GM18951 (cell line): Measurements from ENCODE around the gene ARHGDIA.

ENCODE experiments used
- POLR2A ChIP-seq: IDR thresholded peaks from 4 replicates; pipeline ENCODE4 v1.6.1; 2011; ENCODE audit warnings: mild to moderate bottlenecking; ENCODE audit not compliant: insufficient read length, insufficient read depth; ENCODE audit errors: extremely low read depth
- in situ Hi-C: fragments of 300-500 bp; cut with MboI; formaldehyde crosslinking; loops from one replicate; pipeline ENCODE4 v1.12.0; 2022; ENCODE audit warnings: low sequenced_read_pairs, mixed read lengths, inconsistent platforms; ENCODE audit not compliant: unreplicated experiment

ARHGDIA gene

DNA sequence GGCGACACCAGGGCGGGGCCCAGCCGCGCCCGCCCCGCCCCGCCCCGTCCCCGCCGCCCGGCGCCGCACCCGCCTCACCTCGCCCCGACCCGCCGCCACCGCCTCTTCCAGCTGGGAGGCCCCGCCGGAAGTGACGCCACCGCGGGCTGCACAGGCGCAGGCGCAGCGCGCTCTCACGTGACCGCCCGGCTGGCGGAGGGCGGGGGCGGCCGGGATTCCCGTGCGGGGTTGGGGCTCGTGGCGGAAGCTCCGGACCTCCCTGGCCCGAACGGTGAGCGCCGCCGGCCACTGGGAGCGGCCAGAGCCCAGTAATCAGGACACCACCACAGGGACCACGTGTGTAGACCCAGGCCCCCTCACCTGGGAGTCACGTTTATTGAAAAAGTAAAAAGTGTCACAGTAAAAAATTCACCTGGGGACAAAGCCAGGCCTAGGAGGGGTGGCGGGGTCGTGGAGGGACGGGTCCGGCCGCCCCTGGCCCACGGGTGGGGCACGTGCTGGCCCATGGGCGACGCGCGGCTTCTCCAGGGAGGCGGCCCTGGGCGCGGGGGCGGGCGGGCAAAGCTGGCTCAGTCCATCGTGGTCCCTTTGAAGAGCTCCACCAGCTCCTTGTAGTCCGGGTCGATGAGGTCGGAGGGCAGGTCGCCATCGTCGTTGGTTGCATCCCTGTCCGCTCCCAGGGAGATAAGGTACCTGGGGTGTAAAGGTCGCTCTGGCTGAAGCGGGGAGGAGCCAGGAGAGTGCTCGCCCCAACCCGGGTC is 37.8 kb downstream of the ARHGDIA start, which contains the start of gene MCRIP1:
TSS of gene MCRIP1 (minus strand) at position 132 of the 761 bp plus-strand sequence. CDS start 8,785 bp downstream, outside the sequence.
- in situ Hi-C loops, result no loop called here
- peak; percentile 82 for TF ChIP-seq POLR2A

DNA sequence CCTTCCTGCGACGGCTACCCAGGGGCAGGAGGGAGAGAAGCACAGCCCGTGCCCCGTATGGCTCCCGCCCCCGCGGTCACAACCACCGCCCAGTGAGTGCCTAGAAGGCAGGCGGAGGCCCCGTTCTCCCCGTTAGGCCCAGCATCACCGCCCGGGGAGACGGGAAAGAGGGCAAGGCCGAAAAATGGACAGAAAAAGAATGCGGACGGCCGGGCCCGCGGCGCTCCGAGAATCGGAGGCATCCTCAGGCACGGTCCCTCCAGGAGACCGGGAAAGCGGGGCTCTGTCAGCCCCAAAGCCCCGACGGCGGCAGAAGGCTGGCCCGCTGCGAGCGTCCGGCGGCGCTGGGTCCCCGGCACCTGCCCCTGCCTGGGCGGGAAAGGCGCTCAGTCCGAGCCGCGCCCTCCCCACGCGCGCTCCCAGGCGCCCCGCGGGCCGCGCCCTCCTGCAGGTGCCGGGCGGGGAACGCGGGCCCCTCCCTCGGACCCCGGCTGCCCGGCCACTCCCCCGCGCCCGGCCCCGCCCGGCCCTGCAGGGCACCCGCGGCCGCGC is 38.5 kb downstream of the ARHGDIA start:
- in situ Hi-C loops, result no loop called here
- no peak for TF ChIP-seq POLR2A

DNA sequence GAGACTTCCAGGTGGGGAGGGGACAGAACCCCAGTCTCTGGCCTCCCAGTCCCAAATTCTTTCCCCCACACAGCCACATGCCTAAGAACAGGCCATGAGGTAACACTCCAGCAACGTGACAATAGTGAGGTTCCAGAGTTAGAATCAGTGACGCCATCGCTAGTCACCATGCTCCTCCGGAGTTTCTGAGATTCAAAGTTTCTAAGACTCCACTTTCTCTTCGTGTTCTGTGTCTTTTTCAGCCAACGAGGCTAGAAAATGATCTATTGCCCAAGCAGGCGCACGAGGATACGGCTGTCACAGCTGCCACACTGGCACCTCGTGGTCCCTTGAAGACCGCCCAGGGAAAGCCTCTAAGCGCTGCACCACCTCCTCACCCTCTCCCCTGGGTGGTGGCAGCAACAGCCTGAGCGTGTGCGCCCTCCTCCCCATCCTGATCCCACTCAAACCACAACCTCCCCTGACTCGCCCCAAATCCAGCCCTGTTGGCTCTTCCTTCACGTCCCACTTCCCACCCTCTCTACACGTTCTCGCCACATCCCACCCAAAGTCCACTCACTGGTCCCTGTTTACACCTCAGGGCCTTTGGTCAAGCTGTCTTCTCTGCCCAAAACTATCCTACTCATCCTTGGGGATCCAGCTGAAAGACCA is 39.1 kb downstream of the ARHGDIA start:
- no peak for TF ChIP-seq POLR2A
- in situ Hi-C loops, result no loop called here

DNA sequence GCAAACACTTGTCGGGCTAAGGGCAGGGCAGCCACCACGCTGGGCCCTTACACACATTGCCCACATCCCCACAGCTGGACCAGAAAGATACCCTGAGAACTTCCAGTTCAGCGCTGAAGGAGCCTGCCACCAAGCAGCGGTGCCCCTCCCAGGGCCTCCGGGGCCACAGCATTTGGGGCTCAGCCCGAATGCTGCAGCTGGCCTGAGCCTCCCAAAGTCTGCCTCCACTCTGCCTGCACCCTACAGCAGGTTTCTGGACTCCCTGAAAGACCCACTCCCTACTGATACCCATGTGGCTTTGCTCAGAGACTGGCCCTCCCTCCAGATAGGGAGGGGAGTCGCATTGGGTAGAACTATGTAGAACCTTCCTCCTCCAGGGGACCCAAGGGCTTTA is 39.6 kb downstream of the ARHGDIA start:
- in situ Hi-C loops, result no loop called here
- TF ChIP-seq POLR2A, result no peak

DNA sequence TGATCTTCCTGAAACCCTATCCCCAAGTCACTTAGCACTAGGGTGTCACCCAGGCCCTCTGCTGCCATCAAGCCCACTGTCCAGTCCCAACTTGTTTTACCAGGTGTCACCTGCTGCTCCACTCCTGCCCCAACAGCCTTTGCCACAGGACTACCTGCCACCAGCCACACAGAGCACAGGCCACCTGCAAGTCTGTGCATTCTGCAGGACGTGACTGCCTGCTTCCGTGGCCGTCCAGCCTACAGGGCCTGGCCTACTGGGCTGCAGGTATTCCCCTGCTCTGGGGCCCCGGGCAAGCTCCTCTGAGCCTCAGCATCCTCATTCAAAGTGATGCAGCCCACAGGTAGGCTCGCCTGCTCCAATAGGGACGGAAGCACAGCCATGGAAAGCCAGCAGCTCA is 41.3 kb downstream of the ARHGDIA start:
- in situ Hi-C loops, result no loop called here
- no peak for TF ChIP-seq POLR2A

DNA sequence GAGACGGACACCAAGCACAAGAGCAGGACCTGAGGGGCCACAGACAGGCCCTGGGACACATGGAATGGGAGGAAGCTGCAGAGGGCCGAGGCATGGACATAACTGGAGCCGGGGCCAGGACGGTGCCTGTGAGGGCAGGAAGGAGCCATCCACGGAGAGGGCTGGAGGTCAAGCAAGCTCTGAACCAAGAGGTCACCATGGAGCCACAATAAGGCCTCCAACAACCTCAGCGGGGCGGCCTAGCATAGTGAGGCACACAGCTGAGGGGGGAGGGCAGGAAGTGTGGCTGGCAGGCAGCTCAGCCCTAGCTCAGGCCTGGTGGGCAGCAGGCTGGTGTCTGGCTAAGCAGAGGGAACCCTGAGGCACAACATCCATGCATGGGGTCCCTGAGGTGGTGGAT is 42.5 kb downstream of the ARHGDIA start:
- TF ChIP-seq POLR2A, result no peak
- in situ Hi-C loops, result no loop called here

DNA sequence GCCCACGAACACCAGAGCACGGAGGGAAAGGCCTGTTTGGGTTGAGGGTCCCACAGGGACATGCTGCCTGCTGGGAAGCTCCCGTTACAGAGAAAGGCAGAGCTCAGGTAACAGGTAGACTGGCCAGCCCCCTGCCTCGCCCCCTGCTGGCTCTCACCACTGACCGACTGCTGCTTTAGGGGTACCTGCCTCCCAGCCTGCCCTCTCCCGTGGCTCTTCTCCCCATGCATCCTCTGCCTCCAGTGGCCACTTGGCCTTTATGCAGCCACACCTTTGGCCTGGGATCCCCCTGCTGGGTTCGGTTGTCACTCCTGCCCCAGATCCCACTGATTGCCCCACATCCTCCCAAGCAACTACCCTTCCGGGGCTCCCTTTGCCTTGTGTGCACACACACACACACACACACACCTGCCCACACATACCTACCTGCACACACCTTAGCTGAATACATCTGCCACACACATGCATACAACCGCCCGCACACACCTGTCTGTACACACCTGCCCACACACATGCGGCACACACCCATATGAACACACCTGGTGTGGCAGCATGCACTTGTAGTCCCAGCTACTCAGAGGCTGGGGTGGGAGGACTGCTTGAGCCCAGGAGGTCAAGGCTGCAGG is 45.2 kb downstream of the ARHGDIA start:
- TF ChIP-seq POLR2A, result no peak
- in situ Hi-C loops, result no loop called here

DNA sequence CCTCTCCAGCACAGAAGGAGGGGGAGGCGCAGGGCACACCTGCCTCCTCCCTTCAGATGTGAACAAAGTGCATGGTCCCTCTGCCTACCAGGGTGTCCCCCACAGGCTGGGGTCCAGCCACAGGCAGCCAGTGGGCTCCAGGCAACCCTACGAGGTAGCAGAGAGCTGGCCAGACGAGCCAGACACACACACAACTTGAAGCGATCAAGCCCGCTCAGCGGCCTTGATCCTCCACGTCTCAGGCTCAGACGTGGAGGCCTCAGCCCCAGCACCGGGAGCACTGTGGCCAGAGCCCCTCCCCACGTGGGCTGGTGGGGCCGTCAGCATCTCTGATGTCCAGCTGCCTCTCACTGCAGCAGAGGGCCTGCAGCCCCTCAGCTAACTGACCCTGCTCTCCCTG is 46.5 kb downstream of the ARHGDIA start:
- in situ Hi-C loops, result no loop called here
- TF ChIP-seq POLR2A, result no peak

DNA sequence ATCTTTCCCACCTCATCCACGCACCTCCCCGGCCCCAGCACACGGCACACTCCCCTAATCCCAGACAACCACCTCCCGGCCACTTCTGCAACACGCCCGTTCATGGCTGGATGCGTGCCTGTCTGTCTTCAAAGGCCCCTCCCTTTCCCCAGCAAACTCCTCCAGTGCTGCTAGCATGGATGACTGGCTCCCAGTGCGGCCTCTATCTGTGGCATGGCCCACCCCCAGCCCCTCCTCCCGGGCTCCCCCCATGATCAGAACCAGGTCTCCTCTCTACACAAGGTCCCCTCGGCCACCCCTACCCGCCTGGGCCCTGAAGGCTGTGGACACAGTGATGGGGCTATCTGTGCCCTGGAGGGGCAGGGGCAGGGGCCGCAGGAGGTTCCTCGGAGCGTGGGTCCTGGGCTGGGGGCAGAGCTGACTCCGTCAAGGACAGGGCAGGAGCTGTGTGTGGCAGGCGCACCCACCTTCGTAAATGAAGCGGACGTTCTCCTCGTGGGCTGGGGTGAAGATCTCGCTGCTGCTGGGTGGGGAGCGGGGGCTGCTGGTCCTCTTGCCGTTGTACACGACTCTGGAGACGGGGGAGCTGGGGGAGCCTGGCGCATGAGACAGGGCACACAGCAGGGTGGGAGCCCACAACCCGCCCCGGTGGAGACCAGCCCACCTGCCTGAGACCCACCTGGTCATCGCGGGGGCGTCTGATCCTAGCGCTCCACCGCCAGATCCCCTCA is 47.2 kb downstream of the ARHGDIA start:
- in situ Hi-C loops, result no loop called here
- no peak for TF ChIP-seq POLR2A

DNA sequence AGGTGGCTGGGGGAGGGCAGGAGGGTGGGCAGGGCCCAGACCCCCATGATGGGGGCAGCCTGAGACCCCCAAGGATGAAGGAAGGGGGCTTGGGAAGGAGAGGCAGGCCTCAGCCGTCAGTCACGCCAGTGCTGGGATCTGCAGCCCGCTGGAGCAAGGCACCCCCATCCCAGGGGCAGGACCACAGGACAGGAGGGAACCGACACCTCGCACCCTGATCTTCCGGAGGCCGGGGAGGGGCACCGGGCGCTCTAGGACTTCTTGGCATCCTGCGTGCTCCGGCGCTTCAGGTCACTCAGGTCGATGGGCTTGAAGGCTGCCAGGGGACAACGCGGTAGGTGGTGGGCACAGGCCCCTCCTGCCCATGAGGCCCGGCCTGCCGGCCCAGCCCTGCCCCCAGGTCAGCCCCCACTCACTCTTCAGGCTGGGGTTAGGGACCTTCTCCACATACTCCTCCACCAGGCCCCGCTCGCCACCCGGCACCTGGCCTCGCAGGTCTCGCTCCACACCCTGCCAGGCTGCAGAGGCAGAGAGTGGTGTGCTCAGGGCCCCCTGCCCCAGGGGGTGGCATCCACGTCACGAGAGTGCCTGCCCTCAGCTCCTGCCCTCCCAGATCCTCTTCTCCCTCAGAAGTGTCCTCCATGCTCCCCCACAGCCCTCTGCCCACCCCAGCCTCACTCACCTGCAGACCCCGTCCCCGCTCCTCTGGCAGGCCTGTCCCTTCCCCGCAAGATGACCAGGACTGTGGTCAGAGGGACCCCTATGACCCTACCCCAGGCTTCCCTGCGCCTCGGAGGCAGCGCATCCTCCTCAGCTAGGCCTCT is 47.9 kb downstream of the ARHGDIA start:
- in situ Hi-C loops, result no loop called here
- TF ChIP-seq POLR2A, result no peak

DNA sequence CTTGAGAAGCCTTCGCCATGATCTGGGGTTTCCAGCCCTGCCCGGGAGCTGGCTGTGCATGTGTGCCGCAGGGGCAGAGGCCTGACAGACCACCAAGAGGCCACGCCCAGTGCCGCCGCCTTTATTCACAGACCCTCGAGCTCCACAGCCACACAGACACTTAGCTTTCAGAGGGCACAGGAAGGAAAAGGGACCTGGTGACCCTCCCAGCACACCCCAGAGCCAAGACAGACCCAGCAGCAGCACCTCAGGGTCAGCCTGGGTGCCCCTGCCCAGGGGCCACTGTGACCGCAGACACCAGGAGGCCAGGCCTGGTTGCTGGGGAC is 48.9 kb downstream of the ARHGDIA start:
- in situ Hi-C loops, result no loop called here
- no peak for TF ChIP-seq POLR2A

DNA sequence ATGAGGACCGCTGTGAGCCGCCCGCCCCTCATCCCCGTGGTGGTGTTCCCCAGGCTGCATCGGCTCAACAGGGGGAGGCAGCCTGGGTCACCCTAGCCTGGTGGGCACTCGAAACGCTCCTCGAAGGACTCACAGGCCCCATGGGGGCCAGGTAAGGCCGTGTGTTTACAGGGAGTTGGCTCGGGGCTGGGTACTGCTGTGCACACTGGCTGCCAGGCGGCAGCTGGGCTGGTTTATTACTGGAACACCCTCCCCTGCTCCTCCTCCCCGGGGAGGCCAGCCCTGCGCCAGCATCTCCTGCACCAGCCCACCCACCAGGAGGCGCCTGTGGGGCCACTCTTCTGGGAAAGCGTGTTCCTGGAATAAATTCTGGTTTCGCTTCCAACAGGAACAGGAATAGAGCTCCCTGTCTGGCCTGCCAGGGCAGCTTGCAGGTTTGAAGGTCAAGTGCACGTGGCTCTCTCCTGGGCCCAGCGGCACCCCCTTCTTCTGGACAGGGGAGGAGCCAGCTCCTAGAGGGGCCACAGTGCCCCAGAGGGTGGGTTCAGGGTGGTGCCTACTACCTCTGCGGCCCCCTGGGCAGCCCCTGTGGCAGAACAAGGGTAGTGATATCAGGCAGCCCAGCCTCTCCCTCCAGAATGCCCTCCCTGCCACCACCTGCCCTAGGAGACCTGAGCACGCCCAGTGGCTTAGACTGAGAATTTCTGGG is 49.4 kb downstream of the ARHGDIA start:
- TF ChIP-seq POLR2A, result no peak
- in situ Hi-C loops, result no loop called here
